OCI-LY1 (cell line): ENCODE measurements around the gene HMMR.

ENCODE experiments used
- H2AFZ ChIP-seq: fragments of 200-600 bp; sonication (generic), shearing (Covaris generic); 2 replicates; pipeline ENCODE4 v1.6.0; 2014; ENCODE audit warnings: antibody characterized with exemption, mild to moderate bottlenecking, low read length
- H3F3A ChIP-seq: fragments of 200-600 bp; sonication (generic), shearing (Covaris generic); 2 replicates; pipeline ENCODE4 v1.6.0; 2014; ENCODE audit warnings: mild to moderate bottlenecking, antibody characterized with exemption, low read length, moderate library complexity; ENCODE audit not compliant: insufficient read depth
- H3K27ac ChIP-seq: fragments of 200-600 bp; sonication (generic); 2 replicates; pipeline ENCODE4 v1.5.1; 2014; ENCODE audit warnings: low read length, mixed run types, mild to moderate bottlenecking, low read depth; ENCODE audit not compliant: poor library complexity, severe bottlenecking
- H3K27me3 ChIP-seq: fragments of 200-600 bp; sonication (generic); 2 replicates; pipeline ENCODE4 v1.6.0; 2014; ENCODE audit warnings: antibody characterized with exemption, mild to moderate bottlenecking, low read length, moderate library complexity; ENCODE audit not compliant: insufficient read depth
- H3K36me3 ChIP-seq: fragments of 200-600 bp; sonication (generic); 2 replicates; pipeline ENCODE4 v1.6.1; 2014; ENCODE audit warnings: mild to moderate bottlenecking, antibody characterized with exemption, low read length, moderate library complexity, mixed read lengths; ENCODE audit not compliant: insufficient read depth
- H3K4me1 ChIP-seq: fragments of 200-600 bp; sonication (generic); 2 replicates; pipeline ENCODE4 v1.5.1; 2014; ENCODE audit warnings: mild to moderate bottlenecking, low read length, moderate library complexity; ENCODE audit not compliant: insufficient read depth, severe bottlenecking
- H3K4me2 ChIP-seq: fragments of 200-600 bp; sonication (generic), shearing (Covaris generic); 2 replicates; pipeline ENCODE4 v1.6.1; 2014; ENCODE audit warnings: low read length
- H3K4me3 ChIP-seq: fragments of 200-600 bp; sonication (generic); 2 replicates; pipeline ENCODE4 v1.5.1; 2014; ENCODE audit warnings: low read length, low read depth, mild to moderate bottlenecking, mixed read lengths; ENCODE audit not compliant: poor library complexity, severe bottlenecking
- H3K79me2 ChIP-seq: fragments of 200-600 bp; shearing (Covaris generic); 2 replicates; pipeline ENCODE4 v1.6.1; 2016; ENCODE audit warnings: mixed run types, low read length, mixed read lengths; ENCODE audit not compliant: insufficient read depth
- H3K9ac ChIP-seq: fragments of 200-600 bp; sonication (generic), shearing (Covaris generic); 2 replicates; pipeline ENCODE4 v1.6.1; 2014; ENCODE audit warnings: mild to moderate bottlenecking, low read length, mixed read lengths
- H3K9me2 ChIP-seq: fragments of 200-600 bp; sonication (generic), shearing (Covaris generic); 2 replicates; pipeline ENCODE4 v1.6.1; 2014; ENCODE audit warnings: low read depth, mild to moderate bottlenecking, low read length, mixed read lengths
- H3K9me3 ChIP-seq: fragments of 200-600 bp; shearing (Covaris generic); 2 replicates; pipeline ENCODE4 v1.6.1; 2014; ENCODE audit warnings: low read length, mixed read lengths
- H4K20me1 ChIP-seq: fragments of 200-600 bp; sonication (generic), shearing (Covaris generic); 2 replicates; pipeline ENCODE4 v1.6.0; 2016; ENCODE audit warnings: mild to moderate bottlenecking, low read length; ENCODE audit not compliant: insufficient read depth
- CTCF ChIP-seq: fragments of 200-600 bp; sonication (generic), shearing (Covaris generic); IDR thresholded peaks from 2 replicates; pipeline ENCODE4 v1.5.1; 2017; ENCODE audit warnings: mild to moderate bottlenecking, antibody characterized with exemption, low read length, moderate library complexity, mixed read lengths
- EZH2 ChIP-seq: fragments of 200-600 bp; sonication (generic), shearing (Covaris generic); IDR thresholded peaks from 2 replicates; pipeline ENCODE4 v1.8.0; 2017; ENCODE audit warnings: borderline replicate concordance, mixed run types, mild to moderate bottlenecking, antibody characterized with exemption, low read length, moderate library complexity, mixed read lengths

The HMMR gene

DNA sequence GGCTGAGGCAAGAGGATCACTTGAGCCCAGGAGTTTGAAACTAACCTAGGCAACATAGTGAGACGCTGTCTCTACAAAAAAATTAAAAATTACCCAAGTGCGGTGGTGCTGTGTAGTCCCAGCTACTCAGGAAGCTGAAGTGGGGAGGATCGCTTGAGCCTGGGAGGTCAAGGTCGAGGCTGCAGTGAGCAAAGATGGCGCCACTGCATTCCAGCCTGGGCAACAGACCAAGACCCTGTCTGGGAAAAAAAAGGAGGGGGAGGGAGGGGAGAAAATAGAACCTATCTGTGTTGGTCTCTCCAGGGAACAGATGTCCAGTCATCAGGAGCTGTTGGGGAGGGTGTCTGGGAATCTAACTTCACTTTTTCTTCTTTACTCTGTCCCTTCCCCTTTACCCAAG lies 69.3 kb downstream of the HMMR start:
- Histone ChIP-seq H3K9me3 (no peaks in the 10 kb centered on the region), H3K9ac (no peak overlapping the region), H2AFZ (no peak overlapping the region), H3K4me1 (no peaks in the 10 kb centered on the region), H3K79me2 (no peaks in the 10 kb centered on the region), H4K20me1 (no peaks in the 10 kb centered on the region), H3K4me3 (no peak overlapping the region), H3F3A (no peaks in the 10 kb centered on the region), H3K36me3 (no peaks in the 10 kb centered on the region), H3K27me3 (no peaks in the 10 kb centered on the region), H3K4me2 (no peak overlapping the region), H3K9me2 (no peaks in the 10 kb centered on the region), H3K27ac (no peak overlapping the region)
- TF ChIP-seq EZH2 (no peak), CTCF (no peak)

GRCh38 chr5:163531272-163531671 lies 70.8 kb downstream of the HMMR start:
- H3K36me3 ChIP-seq = no peaks in the 10 kb centered on the region
- H3K79me2 ChIP-seq = no peaks in the 10 kb centered on the region
- no peaks in the 10 kb centered on the region for H3K4me1 ChIP-seq
- H3K9me3 ChIP-seq = no peaks in the 10 kb centered on the region
- no peaks in the 10 kb centered on the region for H3F3A ChIP-seq
- H3K9me2 ChIP-seq = no peaks in the 10 kb centered on the region
- no peaks in the 10 kb centered on the region for H4K20me1 ChIP-seq
- H3K27ac ChIP-seq = no peak overlapping the region
- H3K9ac ChIP-seq = no peak overlapping the region
- TF ChIP-seq CTCF (no peak), EZH2 (no peak)
- H2AFZ ChIP-seq = no peak overlapping the region
- H3K4me2 ChIP-seq = no peak overlapping the region
- H3K27me3 ChIP-seq = no peaks in the 10 kb centered on the region
- H3K4me3 ChIP-seq = no peak overlapping the region

GRCh38 chr5:163532171-163533084 lies 72.0 kb downstream of the HMMR start:
- no peaks in the 10 kb centered on the region for H3K4me1 ChIP-seq
- TF ChIP-seq EZH2 = no peak
- TF ChIP-seq CTCF = no peak
- H3K27me3 ChIP-seq = no peaks in the 10 kb centered on the region
- no peak overlapping the region for H3K27ac ChIP-seq
- no peaks in the 10 kb centered on the region for H3K9me3 ChIP-seq
- no peak overlapping the region for H3K4me2 ChIP-seq
- no peaks in the 10 kb centered on the region for H3F3A ChIP-seq
- H3K9me2 ChIP-seq = no peaks in the 10 kb centered on the region
- H3K79me2 ChIP-seq = no peaks in the 10 kb centered on the region
- no peaks in the 10 kb centered on the region for H4K20me1 ChIP-seq
- H3K4me3 ChIP-seq = no peak overlapping the region
- no peaks in the 10 kb centered on the region for H3K36me3 ChIP-seq
- H3K9ac ChIP-seq = no peak overlapping the region
- H2AFZ ChIP-seq = no peak overlapping the region
